Stimulated activated CD4-positive, alpha-beta T cell treated with anti-CD3 and anti-CD28 coated beads, TNF-alpha, amount 100 ng/mL, for 4 hours (primary cell): ENCODE data around the gene PPM1A.
A peak's percentile ranks its signal among the peaks of the same experiment; 100 is the strongest.
"Not testable (repeated sequence)": the region's sequence is repeated elsewhere in the genome, so short reads cannot be mapped to it uniquely, and the experiment has no call there.

Experiments
- DNase-seq, 3 experiments: peaks; one replicate each; pipeline ENCODE4 v3.0.0-alpha.2; 2020; ENCODE audit warnings: low read depth in 3 of 3

PPM1A gene

DNA sequence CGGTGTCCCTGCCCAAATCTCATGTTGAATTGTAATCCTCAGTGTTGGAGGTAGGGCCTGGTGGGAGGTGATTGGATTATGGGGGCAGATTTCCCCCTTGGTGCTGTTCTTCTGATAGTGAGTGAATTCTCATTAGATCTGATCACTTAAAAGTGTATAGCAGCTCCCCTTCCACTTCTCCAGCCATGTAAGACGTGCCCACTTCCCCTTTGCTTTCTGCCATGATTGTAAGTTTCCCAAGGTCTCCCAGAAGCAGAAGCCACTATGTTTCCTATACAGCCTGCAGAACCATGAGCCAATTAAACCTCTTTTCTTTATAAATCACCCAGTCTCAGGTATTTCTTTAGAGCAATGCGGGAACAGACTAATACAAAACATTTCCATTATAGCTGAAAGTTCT lies 71.8 kb downstream of the PPM1A start:
- DNase-seq = not testable (repeated sequence)

DNA sequence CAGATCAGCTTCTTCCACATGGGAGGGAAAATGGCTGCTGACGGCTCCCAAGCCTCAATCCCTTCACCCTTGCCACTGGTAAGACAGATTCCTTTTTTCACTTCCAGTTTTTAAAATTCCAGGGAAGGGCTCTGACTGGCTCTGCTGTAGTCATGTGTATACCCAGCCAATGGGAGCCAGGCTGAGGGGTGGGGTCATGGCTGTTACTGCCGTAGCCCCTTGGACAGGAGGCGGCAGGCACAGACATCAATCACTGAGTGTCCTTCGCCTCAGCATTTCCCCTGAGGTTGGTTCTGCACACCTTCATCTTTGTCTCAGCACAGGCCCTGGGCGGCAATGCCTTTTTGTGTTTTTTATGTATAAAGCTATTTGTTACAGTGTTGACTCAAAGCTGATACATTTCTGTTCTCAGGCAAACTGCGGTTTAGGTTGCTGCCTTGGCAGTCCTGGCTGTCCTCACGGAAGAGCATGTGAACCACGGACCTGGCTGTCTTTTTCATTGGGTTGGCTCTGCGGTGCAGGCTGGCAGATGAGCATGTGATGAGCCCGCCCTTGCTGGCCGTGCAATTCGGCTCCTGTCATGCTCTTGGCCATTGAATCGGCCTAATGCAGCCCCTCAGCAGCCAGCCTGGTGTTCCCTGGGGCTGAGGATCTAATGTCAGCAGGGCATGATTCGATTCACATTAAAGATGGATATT lies 74.3 kb downstream of the PPM1A start:
- DNase-seq = no peak

DNA sequence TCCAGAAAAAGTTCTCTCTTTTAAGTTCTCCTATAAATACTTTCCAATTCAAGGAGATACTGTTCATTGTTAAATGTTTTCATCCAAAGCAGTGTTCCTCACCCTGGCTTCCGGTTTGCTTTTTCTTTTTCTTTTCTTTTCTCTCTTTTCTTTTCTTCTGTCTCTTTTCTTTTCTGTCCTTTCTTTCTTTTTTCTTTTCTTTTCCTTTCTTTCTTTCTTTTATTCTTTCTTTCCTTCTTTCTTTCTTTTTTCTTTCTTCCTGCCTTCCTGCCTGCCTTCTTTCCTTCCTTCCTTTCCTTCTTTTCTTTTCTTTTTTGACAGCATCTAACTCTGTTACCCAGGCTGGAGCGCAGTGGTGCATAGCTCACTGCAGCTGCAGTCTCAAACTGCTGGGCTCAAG lies 75.8 kb downstream of the PPM1A start:
- DNase-seq = no peak

DNA sequence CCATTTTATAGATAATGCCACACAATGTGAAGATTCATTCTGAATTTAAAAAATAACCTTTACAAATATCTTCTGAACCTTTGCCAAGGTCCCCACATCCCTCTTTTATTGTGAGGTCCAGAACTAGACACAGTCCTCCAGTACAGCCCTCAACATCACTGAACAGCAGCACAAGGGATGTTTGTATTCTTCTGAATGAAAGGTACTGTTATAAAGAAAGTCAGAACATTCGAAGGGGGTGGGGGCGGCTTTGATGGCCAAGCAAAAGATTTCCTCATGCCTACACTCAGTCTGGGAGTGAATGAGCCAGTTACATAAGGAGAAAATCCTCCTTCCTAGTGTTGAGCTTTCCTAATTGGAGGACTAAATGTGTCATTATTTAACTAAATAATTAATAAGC lies 77.3 kb downstream of the PPM1A start:
- DNase-seq = no peak

DNA sequence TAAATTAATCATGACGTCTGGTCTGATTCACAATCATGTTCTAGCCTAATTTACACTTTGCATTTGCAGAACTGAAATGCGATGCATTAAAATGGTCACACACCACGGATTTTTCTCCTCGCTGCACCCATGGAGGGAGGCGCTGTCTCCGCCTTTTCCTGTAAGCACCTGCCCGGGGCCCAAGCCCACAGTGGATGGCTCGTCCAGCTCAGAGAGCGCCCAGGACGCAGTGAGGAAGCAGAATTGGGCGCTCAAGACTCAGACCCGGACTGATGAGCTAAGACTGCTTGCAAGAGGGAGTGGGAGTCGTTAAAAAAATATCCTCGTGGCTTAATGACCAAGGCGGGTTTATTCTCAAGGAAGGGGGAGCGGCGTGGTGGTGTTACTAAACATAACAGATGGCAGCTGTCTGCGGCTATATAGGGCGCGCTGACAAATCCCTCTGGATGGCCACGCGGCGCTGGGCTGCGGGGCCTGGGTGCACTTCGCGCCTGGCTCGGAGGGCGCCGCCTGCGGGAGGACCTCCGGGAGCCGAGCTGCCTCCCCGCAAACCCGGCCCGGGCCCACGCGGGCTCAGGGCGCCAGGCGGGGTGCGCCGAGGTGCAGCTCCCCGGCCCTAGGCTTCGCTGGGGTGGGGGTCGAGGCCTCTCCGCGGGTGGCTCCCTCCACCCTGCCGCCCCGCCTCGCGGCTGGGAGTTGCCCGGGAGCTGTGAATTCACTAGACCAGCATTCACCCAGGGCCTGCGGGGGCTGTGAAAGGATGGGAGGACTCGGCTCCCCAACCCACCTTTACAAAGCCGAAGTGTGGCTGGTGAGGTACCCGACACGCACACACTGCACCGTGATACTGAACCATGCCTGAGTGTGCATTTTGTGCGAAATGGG lies 78.7 kb downstream of the PPM1A start:
- DNase-seq = peak in 2 of 3 experiments; percentile 8 to 10

DNA sequence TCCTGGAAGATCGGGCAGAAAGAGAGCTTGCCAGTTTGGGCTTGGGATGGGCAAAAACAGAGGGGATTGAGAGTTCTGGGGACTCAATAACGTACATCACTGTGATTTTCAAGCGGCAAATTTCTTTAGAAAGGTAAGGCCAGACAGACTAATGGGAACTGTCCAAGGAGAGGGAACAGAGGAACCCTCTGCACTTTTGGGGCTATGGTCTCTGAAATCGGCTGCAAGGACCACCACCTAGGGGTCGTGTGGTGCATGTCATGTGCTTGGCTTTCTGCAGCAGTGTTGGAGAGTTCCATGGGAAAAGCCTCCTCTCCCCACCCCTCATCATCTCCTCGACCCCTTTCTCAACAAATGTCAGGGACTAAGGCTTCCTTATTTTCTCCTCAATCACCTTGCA lies 79.6 kb downstream of the PPM1A start:
- no peak for DNase-seq

DNA sequence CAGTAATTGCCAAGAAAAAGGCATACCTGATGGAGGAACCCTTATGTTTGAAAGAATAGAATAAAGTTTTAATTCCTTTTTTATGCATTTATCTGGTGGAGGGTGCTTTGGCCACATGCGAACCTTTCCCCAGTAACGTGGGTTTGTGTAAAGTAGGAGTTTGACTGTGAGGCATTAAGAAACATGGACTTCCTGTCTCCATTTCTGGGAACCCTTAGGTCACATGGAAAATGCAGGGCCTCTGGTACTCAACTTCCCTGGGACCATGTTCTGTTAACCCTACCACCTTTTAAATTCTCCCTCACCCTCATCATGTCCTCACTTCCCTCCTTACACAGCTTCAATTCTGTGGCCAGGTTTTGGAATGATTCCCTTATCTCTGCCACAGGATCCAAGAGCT lies 80.3 kb downstream of the PPM1A start:
- no peak for DNase-seq

DNA sequence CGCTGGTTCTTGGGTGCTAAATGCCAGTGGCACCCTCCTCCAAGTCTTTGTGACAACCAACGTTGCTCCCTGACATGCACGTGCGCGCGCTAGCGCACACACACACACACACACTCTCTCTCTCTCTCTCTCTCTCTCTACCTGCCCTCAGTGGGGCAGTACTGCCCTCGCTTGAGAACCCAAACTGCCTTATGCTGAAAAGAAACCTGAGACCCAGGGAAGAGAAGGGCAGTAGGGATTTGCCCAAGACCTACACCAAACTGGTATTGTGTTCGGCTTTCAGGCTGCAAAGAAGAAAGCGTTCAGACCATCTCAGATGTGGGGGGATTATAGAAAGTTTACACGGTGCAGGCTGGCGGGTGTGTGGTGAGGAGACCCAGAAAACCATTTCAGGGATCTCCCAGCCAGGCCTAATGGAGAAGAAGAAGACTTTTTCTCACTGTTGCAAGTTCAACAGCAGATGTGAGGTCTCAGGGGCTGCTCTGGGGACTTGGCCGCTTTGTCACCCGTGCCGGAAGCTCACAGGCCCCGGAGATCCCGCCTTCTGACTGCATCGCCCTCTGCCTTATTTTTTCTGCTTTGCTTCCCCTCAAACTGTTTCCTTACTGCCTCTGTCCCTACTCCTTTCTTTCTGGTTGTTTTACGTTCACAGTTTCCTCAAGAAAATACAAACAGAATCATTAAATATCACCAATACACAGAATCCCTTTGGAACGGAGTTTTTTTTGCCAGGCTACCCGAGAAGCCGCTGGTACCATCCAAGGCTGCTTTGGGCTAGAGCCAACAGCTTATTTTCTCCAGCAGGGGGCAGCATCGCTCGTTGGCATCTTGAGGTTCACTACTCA lies 82.4 kb downstream of the PPM1A start:
- peak; percentile 55 to 60 (median 57) for DNase-seq

DNA sequence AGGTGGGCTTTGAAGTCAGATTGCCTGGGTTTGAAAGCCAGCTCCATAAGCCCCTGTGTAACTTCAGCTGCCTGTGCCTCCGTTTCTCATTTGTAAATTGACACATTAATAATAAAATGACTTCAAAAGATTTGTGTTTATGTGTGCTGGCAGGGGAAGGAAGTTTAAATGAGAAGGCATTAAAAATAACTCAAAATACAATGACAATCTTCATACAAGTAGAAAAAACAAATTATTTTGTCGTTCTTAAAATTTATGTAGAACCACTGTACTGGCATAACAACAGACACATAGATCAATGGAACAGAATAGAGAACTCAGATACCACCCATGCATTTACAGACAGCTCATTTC lies 83.0 kb downstream of the PPM1A start:
- no peak for DNase-seq

DNA sequence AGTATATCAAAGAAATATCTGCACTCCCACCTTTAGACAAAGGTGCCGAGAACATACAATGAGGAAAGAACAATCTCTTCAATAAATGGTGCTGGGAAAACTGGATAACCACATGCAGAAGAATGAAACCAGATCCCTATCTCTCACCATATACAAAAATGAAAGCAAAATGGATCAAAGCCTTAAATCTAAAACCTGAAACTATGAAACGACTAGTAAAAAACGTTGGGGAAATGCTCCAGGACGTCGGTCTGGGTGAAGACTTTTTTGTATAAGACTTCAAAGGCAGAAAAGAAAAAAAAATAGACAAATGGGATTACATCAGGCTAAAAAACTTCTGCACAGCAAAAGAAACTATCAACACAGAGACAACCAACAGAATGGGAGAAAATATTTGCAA lies 83.8 kb downstream of the PPM1A start:
- no peak for DNase-seq

DNA sequence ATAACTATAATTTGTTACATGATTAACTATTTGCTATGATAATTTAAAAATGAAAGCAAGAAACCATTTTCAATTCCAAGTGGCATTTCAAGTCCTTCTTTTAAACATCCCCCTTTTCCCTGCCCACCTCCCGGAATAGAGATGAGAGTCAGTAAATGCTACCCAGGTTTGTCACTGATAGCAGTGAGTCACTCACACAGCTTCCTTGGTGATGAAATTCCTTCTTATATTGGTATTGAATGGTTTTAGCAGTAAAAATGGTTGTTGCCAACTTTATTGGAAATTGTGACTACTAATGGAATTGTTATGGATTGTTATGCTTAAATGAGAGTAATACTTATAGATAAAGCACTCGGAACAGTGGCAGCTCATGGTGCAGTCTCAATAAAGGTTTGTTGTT lies 90.5 kb downstream of the PPM1A start:
- no peak for DNase-seq

DNA sequence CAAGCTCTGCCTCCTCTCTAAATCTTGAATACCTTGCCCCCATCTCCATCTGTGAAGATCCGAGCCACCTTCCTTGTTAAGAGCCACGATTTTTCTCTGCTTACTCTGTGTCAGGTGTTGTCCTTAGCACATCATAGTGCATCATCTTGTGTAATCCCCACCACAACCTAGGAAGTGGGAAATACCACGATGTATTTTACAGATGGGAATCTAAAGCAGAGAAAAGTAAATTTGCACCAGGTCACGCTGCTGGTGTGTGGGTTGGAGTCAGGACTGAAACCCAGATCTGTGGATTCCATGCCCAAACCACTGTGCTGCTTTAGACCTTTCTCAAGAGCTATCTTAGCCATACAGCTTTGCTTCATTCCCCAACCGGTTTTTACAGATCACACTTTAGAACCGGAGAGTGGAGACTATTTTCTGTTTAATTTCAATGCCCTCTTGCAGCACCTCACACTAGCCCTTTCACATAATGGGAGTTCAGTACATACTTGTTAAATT lies 94.6 kb downstream of the PPM1A start:
- DNase-seq = no peak

DNA sequence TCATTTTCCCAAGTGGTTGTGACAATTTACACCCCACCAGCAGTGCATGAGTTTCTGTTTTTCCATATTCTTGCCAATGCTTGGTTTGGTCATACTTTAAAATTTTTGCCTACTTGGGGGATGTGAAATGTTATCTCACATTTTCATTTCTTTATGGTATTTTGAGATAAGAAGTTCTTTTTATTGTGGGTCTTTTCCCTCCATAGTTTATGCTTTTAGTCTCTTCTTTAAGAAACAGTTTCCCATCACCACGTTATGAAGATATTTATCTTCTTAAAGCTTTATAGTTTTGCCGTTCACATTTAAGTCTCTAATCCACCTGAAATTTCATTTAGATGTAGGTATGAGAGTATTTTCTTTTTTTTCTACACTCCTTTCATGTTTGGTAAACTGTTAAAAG lies 95.7 kb downstream of the PPM1A start:
- no peak for DNase-seq

DNA sequence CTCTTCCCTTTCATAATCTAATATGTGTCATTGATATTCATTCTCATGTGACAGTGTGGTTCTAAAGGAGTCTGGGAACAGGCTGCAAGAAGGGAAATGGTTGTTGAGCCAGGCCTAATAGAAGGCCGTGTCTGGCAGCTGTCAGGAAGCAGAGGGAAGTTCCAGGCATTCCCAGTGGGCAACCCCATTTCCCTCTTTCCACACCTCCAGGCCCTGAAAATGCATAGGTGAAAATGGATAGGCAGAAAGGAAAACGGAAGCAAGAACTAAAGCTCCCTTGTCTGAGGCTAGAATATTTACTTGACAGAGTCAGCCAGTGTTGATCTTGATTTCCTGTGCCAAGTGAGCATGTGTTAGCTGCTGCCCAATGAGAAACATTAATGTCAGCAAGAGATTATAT lies 97.7 kb downstream of the PPM1A start:
- DNase-seq = no peak

DNA sequence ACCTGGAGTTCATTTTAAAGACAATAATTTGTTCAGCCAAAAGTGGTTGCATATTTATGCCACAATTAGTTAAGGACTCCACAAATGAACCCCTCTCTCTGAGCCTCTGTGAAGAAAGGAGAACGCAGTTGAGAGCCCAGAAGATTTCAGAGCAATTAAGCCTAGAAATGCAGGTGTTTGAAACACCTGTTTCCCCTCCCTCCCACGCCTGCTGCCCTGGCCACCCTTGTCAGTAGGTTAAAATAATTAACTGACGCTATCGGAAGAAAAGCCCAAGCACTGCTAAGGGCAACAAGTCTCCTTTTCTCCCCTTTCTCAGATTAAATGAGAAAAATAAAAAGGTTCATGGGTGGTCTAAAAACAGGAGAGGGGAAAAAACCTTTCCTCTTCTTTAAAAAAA lies 99.2 kb downstream of the PPM1A start:
- DNase-seq = no peak
